Posterior vena cava (tissue), 2 donors: ENCODE measurements around the gene FDPS. TPM values are rescaled to one million over a fixed set of nuclear protein-coding genes. Genes with fewer than 3 reads are reported as not detected.
"Not testable (repeated sequence)": the region's sequence is repeated elsewhere in the genome, so short reads cannot be mapped to it uniquely, and the experiment has no call there.

Experiments used
- DNase-seq: peaks from one replicate; pipeline ENCODE4 v3.0.0-alpha.2; 2020; ENCODE audit warnings: low spot score
- intact Hi-C, 2 donors: fragments of 100-400 bp; cut with DNase I; formaldehyde crosslinking; loops; one replicate each; pipeline versions ENCODE4 v1.14.1 to v1.14.2; 2022 to 2023
- microRNA-seq, 2 donors: library from miRNA; unstranded; fragments of <30 nt; microRNA quantifications; one replicate each; pipeline ENCODE4 v1.2.0, GENCODE V29; 2020 to 2021; ENCODE audit warnings: borderline microRNAs expressed in 2 of 2
- total RNA-seq, 2 donors: library from RNA; stranded (reverse); fragmentation: NEBNext Ultra II Directional; extraction: Animal tissue kit (Norgen Biotek cat#: 25700); gene quantifications; one replicate each; pipeline ENCODE4 v1.2.1, GENCODE V29; 2021
- donor health status: DM: yes; HTN: yes; CAD: no.
- donor health status: DM: yes; HTN: yes; CAD: no.

Gene FDPS
- total RNA-seq, 2 donors from 2014 or later = 86.7 to 93.0 TPM

DNA sequence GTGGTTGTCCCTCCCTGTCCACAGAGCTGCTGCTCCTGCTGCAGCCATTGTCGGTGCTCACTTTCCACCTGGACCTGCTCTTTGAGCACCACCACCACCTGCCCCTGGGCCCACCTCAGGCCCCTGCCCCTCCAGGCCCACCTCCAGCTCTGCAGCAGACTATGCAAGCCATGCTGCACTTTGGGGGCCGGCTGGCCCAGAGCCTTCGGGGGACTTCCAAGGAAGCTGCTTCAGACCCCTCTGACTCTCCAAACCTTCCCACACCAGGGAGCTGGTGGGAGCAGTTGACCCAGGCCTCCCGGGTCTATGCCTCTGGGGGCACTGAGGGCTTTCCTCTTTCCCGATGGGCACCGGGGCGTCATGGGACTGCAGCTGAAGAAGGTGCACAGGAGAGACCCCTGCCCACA, 18.0 kb downstream of the FDPS start:
- intact Hi-C loops = no loop called here
- peak; percentile 75 for DNase-seq

DNA sequence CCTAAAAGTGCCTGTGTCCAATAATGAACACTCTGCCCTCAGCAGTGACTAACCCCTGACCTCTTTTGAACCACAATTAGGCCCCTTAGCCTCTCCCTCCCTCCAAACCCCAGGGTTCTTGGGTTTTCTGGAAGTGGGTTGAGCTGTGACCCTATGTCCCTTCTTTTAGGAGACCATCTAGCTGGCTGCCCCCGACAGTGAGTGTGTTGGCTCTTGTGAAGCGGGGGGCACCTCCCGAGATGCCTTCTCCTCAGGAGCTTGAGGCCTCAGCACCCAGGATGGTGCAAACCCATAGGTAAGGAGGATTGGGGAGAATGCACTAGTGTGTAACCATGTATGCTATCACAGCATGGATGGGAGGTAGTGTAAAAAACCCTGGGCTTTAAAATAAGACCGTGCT, 19.3 kb downstream of the FDPS start:
- intact Hi-C loops = no loop called here
- no peak for DNase-seq

DNA sequence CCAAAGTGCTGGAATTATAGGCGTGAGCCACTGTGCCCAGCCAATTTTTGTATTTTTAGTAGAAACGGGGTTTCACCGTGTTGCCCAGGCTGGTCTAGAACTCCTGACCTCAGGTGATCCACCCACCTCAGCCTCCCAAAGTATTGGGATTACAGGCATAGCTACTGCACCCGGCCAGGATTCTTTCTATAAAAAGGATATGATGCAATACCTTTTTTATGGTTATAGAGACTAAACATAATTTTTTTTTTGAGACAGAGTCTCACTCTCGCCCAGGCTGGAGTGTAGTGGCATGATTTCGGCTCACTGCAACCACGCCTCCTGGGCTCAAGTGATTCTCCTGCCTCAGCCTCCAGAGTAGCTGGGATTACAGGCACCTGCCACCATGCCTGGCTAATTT, 20.2 kb downstream of the FDPS start:
- DNase-seq, intact Hi-C loops: not testable (repeated sequence)

DNA sequence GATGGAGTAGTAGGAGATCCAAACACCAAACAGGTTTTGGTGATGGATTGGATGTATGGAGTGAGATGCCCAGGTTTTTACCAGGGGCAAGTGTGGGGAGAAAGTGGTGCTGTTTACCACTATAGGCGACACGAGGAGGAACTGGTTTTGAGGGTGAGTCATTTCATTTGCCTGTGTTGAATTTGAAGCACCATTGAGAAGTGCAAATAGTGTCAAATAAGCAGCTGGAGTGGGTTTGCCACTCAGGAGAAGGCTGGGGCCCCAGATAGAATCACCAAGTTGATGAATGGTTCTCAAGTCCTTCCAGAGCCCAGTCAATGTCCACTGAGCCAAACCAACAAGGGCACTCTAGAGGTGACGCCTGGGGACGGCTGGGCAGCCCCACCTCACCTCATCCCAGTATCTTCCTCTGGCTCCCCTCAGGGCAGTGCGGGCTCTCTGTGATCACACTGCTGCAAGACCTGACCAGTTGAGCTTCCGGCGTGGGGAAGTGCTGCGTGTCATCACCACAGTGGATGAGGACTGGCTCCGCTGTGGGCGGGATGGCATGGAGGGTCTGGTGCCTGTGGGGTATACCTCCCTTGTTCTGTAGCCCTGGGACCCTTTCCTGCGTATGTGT, 21.4 kb downstream of the FDPS start:
- intact Hi-C loops = no loop called here
- no peak for DNase-seq

DNA sequence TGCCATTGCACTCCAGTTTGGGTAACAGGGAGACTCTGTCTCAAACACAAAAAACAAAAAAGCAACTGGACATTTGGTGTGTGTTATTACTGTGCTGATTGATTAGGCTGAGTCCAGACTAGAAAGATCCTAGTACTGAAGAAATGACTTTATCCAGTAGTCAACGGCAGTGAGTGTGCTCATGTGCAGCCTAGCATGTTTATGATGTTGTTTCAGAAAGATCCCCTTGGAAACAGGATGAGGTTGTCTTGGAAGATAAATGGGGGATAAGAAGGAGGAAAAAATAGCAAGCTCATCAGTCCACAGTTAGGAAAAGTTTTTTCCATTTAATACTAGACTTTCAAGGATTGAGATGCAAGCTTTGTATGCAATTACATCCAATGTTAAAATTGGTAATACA, 26.3 kb downstream of the FDPS start:
- intact Hi-C loops = no loop called here
- DNase-seq = no peak

DNA sequence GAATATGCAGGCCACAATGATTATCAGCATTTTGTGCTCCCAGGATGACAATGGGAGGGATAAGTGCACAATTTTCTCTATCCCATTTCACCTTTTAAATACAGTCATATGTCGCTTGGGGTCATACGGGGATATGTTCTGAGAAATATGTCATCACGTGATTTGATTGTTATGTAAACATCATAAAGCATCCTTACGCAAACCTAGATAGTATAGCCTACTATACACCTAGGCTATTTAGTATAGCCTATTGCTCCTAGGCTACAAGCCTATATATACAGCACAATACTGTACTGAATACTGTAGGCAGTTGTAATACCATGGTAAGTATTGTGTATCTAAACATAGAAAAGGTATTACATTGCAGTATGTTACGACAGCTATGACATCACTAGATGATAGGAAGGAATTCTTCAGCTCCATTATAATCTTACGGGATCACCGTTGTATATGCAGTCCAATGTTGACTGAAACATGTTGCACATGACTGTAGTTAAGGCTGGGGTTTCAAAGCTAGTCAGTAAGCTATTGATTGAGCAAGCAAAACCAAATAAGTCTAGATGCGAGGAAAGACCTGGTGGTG, 30.9 kb downstream of the FDPS start:
- DNase-seq = no peak
- intact Hi-C loops = no loop called here

DNA sequence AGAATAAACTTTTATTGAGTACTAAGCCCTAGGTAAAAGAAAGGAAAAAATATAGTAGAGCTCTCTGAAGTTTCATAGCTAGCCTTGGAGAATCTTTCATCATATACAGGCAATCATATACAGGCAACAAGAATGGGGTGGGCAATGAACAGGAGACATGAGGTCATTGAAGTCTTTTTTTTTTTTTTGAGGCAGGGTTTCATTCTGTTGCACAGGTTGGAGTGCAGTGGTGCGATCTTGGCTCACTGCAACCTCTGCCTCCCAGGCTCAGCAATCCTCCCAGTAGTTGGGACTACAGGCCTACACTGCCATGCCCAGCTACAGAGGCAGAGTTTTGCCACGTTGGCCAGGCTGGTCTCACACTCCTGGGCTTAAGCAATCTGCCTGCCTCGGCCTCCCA, 34.2 kb downstream of the FDPS start:
- DNase-seq = no peak
- intact Hi-C loops = no loop called here

DNA sequence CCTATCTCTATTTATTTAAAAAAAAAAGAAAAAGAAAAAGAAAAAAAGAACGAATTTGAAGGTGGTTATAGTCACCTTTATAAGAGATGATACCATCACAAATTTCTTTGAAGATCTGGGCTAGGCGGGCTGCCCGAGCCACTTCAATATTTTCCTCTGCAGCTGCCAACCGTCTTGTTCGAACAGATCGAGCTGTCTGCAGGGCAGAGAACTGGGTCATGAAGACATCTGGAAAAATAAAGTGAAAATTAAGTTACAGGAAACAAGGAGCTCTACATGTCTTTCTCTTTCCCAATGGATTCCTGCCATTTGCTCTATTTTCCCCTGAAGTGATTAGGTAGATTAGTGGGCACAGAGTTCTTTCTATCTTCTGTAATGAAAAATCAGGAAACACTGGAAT, 44.0 kb downstream of the FDPS start:
- DNase-seq = no peak
- intact Hi-C loops = no loop called here

DNA sequence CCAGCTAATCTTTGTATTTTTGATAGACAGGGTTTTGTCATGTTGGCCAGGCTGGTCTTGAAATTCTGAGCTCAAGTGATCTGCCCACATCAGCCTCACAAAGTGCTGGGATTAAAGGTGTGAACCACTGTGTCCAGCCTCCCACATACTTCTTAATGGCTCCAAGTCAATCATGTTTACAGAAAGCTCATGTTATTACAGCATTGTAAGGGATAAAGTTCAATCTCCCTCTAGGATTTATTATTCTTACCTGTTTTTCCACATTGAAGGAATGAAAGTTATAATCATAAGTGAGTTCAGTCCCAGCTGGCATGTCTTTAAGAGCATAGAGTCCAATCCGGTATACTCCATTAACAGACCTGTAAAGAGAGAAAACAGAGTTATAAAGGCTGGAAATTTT, 51.4 kb downstream of the FDPS start:
- intact Hi-C loops = no loop called here
- DNase-seq = no peak

Small RNA genes lying within 50 kb of the gene (microRNA-seq; reads per million reads assigned to microRNA genes)
- 0 reads per million in 2 donors for gene MIR555

Other genes with a start within 250 kb of the FDPS start
- gene EFNA4, start 245.1 kb upstream of the FDPS start, total RNA-seq = 1 to 10 TPM; 2.0 to 2.6 TPM
- gene EFNA3, start 230.0 kb upstream of the FDPS start, total RNA-seq = 1 to 10 TPM; 2.0 TPM
- gene EFNA1, start 181.0 kb upstream of the FDPS start, total RNA-seq = 10 to 100 TPM; 12.6 to 13.2 TPM
- 10 to 100 TPM; 24.5 TPM for gene SLC50A1, start 173.0 kb upstream of the FDPS start, total RNA-seq
- 10 to 100 TPM; 53.1 to 75.2 TPM for gene DPM3, start 168.3 kb upstream of the FDPS start, total RNA-seq
- gene KRTCAP2, start 135.6 kb upstream of the FDPS start, total RNA-seq = 100 to 1,000 TPM; 145 to 146 TPM
- gene TRIM46, start 135.0 kb upstream of the FDPS start, total RNA-seq = 1 to 10 TPM; 1.3 to 2.1 TPM
- gene THBS3, start 101.0 kb upstream of the FDPS start, total RNA-seq = 10 to 100 TPM; 46.3 to 96.6 TPM
- 10 to 100 TPM; 20.9 to 26.8 TPM for gene MTX1, start 100.2 kb upstream of the FDPS start, total RNA-seq
- 10 to 100 TPM; 21.3 to 25.3 TPM for gene ENTREP3, start 53.4 kb upstream of the FDPS start, total RNA-seq
- gene SCAMP3, start 46.5 kb upstream of the FDPS start, total RNA-seq = 10 to 100 TPM; 34.7 to 37.3 TPM
- gene CLK2, start 35.4 kb upstream of the FDPS start, total RNA-seq = 10 to 100 TPM; 31.2 to 32.3 TPM
- 1 to 10 TPM; 1.4 to 1.5 TPM for gene HCN3, start 31.4 kb upstream of the FDPS start, total RNA-seq
- gene PKLR, start 7.4 kb upstream of the FDPS start, total RNA-seq = not detected
- 10 to 100 TPM; 32.5 to 34.6 TPM for gene RUSC1, start 12.0 kb downstream of the FDPS start, total RNA-seq